Measurements from ENCODE around the gene ALPK1.
"Not testable (repeated sequence)": the region's sequence is repeated elsewhere in the genome, so short reads cannot be mapped to it uniquely, and the experiment has no call there.

ALPK1 gene

GRCh38 chr4:112296949-112297880 is at the start of gene ALPK1:
Gene ALPK1 (plus strand): TSS chr4:112297369.
- in situ Hi-C loops (cut with MboI; ENCODE audit: low sequenced_read_pairs) = no loop called here

GRCh38 chr4:112251019-112251643 is 46.0 kb upstream of the ALPK1 start:
- in situ Hi-C loops (cut with MboI; ENCODE audit: low sequenced_read_pairs) = no loop called here

GRCh38 chr4:112252234-112252633 is 44.9 kb upstream of the ALPK1 start:
- in situ Hi-C loops (cut with MboI; ENCODE audit: low sequenced_read_pairs) = no loop called here

GRCh38 chr4:112253382-112254000 is 43.7 kb upstream of the ALPK1 start:
- in situ Hi-C loops (cut with MboI; ENCODE audit: low sequenced_read_pairs) = no loop called here

- in situ Hi-C loops (cut with MboI; ENCODE audit: low sequenced_read_pairs) = no loop called here
Measured at GRCh38 chr4:112257098-112257497, 40.1 kb upstream of the ALPK1 start.

GRCh38 chr4:112266823-112267222 is 30.3 kb upstream of the ALPK1 start:
- in situ Hi-C loops (cut with MboI; ENCODE audit: low sequenced_read_pairs) = no loop called here

GRCh38 chr4:112270051-112270450 is 27.1 kb upstream of the ALPK1 start:
- in situ Hi-C loops (cut with MboI; ENCODE audit: low sequenced_read_pairs) = no loop called here

- in situ Hi-C loops (cut with MboI; ENCODE audit: low sequenced_read_pairs) = no loop called here
Measured at GRCh38 chr4:112270640-112271421, 26.3 kb upstream of the ALPK1 start.

- in situ Hi-C loops (cut with MboI; ENCODE audit: low sequenced_read_pairs) = no loop called here
Measured at GRCh38 chr4:112272292-112272691, 24.9 kb upstream of the ALPK1 start.

GRCh38 chr4:112274959-112275358 is 22.2 kb upstream of the ALPK1 start:
- in situ Hi-C loops (cut with MboI; ENCODE audit: low sequenced_read_pairs) = no loop called here

GRCh38 chr4:112276113-112276512 is 21.1 kb upstream of the ALPK1 start:
- in situ Hi-C loops (cut with MboI; ENCODE audit: low sequenced_read_pairs) = no loop called here

GRCh38 chr4:112277220-112277619 is 19.9 kb upstream of the ALPK1 start:
- in situ Hi-C loops (cut with MboI; ENCODE audit: low sequenced_read_pairs) = no loop called here

GRCh38 chr4:112277705-112278448 is 19.3 kb upstream of the ALPK1 start:
- in situ Hi-C loops (cut with MboI; ENCODE audit: low sequenced_read_pairs) = no loop called here

GRCh38 chr4:112279025-112279881 is 17.9 kb upstream of the ALPK1 start:
- in situ Hi-C loops (cut with MboI; ENCODE audit: low sequenced_read_pairs) = no loop called here

GRCh38 chr4:112279882-112280315 is 17.3 kb upstream of the ALPK1 start:
- in situ Hi-C loops (cut with MboI; ENCODE audit: low sequenced_read_pairs) = no loop called here

- in situ Hi-C loops (cut with MboI; ENCODE audit: low sequenced_read_pairs) = no loop called here
Measured at GRCh38 chr4:112280386-112281056, 16.6 kb upstream of the ALPK1 start.

GRCh38 chr4:112281895-112282398 is 15.2 kb upstream of the ALPK1 start:
- in situ Hi-C loops (cut with MboI; ENCODE audit: low sequenced_read_pairs) = not testable (repeated sequence)

- in situ Hi-C loops (cut with MboI; ENCODE audit: low sequenced_read_pairs) = no loop called here
Measured at GRCh38 chr4:112282860-112283667, 14.1 kb upstream of the ALPK1 start.

All from hTERT RPE-1 (cell line).